Stimulated activated CD4-positive, alpha-beta T cell treated with anti-CD3 and anti-CD28 coated beads, Interleukin-2, amount 100 ng/mL, for 48 hours (primary cell): ENCODE measurements around the gene C16orf86.

Source experiments
- DNase-seq, 2 donors: peaks; one replicate each; pipeline ENCODE4 v3.0.0-alpha.2; 2020

Gene C16orf86, protein sequence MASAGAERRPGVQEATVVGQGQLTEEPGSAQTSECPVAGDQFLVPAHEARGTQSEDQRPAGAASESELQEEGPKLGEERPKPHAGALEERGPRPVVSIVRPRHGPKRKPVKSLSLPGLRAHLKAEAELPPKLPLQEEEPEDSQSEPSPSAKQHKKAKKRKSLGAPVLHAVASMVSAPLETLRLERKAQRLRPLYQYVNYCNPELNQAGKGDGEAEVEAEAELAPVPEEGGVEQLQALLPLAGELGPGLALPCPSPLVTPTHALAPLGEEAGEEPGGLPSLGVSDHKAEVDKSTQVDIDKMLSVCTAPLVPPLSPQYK

DNA sequence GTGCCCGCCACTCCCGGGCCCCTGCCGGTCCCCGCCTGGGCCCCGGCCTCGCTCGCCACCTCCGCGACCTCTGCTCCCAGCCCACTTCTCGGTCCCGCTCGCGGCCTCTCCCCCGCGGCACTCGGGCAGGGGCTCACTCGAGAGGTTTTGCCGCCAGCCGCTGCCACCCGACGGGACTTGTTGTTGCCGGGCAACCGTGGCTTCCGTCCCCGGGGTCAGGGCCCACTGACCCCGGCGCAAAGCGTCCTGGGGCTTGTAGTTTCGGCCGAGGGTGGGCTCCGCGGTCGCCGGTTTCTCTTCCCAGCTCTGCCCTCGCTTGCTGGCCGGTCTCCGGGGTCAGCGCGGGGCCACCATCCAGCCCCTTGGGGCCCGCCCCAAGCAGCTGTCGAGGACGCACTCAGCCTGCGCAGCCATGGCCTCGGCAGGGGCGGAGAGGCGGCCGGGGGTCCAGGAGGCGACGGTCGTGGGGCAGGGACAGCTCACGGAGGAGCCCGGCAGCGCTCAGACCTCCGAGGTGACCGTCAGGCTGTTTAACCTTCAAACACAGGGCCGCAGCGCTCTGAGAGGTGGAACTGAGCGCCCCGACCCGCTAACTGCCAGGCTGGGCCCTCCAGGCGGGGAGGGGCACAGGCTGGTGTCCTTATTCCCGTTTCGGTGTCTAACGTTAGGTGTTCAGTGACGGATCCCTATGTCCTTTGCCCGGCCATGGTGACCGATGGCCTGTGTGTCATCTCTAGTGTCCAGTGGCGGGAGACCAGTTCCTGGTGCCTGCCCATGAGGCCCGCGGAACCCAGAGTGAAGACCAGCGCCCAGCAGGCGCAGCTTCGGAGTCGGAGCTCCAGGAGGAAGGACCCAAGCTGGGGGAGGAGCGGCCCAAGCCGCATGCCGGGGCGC, at the start of gene C16orf86, which contains the start of gene ENKD1:
Gene C16orf86, plus strand, starts transcription at position 256 of the 894 bp plus-strand sequence. Its CDS starts 157 bp downstream, at position 413.
Gene ENKD1, minus strand, starts transcription at position 192 of the 894 bp plus-strand sequence. CDS start 308 bp downstream, outside the sequence.
- peak; percentile 71 to 74 for DNase-seq

DNA sequence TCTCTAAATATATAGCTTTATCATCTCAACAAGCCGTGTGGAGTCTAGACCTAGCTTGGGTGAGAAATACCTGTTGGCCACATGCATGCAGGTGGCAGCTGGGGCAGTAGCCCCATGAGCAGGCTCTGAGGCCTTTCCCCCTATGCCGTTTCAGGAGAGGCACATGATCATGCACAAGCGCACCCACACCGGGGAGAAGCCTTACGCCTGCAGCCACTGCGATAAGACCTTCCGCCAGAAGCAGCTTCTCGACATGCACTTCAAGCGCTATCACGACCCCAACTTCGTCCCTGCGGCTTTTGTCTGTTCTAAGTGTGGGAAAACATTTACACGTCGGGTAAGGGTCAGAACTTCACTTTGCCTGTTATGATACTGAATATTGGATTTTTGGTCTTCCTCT, 38.4 kb upstream of the C16orf86 start:
- no peak for DNase-seq

DNA sequence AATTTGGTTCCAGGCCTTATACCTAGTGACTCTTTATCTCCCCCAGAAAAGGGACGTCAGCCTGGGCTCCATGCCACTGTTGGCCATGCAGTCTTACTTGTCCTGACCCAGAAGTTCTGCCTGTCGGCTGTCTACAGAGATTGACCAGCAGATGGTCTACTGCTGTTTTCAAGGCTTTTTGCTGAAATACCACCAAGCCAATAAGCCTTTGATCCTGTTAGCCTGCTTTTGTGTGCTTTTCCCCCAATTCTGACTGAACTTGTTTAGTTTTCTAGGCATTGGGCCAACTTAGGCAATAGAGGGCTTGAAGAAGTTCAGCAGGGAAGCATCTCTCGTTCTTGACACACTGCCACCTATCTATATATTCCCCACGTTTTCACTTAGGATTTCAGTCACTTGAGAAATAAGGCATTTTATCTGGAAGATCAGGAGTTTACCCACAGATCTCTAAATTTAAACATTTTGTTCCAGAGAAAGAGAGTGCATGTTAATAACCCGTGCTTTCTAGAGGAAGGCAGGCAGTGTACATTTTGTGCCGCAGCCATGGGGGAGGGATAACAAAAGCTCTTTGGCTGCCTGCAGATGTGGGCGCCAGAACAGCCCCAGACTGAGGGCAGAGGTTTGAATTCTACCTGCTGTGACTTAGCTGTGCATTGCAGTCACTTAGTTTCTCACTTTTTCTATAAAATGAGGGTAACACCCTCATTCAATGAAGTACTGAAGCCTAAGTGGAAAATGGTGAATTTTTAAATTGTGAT, 34.0 kb upstream of the C16orf86 start:
- DNase-seq = no peak

DNA sequence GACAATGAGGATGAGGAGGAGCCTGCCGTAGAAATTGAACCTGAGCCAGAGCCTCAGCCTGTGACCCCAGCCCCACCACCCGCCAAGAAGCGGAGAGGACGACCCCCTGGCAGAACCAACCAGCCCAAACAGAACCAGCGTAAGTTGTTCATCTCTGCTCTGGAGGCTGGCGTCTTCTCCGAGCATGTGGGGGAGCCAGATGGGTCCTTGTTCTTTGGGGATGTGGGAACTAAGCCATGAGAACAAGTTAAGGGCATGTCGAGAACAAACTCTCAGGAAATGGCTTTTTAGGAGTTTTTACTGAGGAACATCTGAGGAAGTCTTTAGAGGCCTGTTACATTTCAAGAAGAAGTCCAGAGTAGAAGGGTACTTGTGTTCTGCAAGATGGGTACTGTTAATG, 29.9 kb upstream of the C16orf86 start:
- no peak for DNase-seq

DNA sequence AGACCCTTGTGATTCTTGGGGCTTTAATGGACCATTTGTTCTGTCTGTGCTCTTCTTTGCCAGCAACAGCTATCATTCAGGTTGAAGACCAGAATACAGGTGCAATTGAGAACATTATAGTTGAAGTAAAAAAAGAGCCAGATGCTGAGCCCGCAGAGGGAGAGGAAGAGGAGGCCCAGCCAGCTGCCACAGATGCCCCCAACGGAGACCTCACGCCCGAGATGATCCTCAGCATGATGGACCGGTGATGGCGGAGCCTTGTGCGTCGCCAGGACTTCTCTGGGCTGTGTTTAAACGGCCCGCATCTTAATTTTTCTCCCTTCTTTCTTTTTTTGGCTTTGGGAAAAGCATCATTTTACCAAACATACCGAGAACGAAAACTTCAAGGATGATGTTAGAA, 29.0 kb upstream of the C16orf86 start:
- no peak for DNase-seq

DNA sequence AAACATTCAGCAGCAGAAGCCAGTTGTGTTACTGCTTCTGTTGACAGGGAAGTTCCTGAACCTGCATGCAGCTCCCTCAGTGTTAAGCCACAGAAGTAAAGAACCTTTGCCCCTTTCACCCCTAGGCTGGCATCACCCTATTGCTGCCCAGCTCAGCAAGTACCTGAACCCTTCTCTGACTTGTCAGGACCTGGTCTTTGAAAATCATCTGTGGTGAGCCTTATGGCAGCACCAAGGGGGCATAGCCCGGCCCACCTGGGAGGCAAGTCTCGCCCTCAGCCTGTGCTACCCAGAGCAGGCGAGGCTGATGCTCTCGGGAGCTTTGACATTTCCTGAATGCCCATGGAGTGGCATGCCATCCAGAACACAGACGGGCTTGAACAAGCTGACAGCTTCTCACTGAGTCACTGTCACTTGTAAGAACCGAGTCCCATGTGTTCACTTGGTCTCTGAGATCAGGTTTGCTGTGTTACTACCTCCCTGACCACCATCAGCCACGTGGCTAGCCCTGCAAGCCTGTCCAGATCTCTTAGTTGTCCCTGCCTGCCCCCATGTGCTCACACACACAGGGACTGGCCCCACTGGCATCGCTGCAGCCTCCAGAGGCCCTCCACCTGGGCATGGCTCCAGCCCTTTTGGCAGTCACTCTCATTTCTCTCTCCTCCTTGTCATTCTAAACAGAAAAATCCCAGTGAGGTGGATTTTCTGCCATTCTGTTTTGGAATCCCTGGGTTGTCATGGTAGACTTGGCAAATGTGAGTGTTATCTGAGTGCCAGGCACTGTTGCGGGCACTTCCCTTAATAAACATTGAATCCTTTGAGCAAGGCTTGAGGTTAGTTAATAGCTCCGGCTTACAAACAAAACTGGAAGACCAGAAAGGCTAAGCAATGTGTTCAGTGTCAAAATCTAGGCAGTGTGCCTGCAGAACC, 24.6 kb upstream of the C16orf86 start:
- DNase-seq = no peak

DNA sequence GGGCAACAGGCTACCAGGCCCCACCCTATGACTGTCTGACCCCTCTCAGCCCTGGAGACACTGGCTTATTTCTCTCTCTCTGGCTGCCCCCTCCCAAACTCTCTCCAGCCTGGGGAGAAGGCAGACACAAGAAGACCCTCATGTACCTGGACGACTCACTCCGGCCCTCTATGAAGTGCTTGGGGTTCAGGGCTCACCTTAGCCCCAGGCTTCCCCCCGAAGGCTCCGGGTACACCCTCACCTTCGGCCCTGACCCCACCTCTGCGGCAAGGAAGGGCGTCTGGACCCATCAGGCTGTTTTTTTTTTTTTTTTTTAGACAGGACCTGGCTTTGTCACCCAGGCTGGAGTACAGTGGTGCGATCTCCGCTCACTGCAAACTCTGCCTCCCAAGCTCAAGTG, 22.6 kb upstream of the C16orf86 start:
- no peak for DNase-seq

DNA sequence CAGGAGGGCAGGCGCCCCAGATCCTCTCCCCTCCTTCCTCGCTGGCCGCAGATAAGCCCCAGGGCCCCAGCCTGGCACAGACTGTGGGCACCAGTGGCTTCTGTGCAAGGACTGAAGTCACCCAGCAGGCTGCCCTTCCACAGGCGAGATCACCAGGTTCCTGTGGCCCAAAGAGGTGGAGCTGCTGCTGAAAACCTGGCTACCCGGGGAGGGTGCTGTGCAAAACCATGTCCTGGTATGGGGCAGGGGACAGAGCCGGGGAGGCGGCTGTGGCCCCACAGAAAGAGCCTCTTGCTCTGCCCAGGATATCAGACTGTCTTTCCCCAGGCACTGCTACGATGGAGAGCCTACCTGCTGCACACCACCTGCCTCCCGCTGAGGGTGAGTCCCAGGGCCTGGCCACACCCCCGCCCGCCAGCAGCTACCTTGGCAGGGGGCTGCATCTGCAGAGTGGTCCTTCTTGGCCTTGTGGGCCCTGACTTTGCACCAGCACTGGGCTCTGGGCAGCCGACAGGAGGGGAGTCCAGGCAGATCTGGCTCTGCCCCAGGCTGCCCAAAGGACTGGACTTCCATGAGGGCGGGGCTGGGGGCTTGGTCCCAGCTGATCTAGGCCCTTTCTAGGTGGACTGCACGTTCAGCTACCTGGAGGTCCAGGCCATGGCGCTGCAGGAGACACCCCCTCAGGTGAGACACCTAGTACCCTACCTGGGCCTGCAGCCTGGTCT, 21.1 kb upstream of the C16orf86 start:
- no peak for DNase-seq

DNA sequence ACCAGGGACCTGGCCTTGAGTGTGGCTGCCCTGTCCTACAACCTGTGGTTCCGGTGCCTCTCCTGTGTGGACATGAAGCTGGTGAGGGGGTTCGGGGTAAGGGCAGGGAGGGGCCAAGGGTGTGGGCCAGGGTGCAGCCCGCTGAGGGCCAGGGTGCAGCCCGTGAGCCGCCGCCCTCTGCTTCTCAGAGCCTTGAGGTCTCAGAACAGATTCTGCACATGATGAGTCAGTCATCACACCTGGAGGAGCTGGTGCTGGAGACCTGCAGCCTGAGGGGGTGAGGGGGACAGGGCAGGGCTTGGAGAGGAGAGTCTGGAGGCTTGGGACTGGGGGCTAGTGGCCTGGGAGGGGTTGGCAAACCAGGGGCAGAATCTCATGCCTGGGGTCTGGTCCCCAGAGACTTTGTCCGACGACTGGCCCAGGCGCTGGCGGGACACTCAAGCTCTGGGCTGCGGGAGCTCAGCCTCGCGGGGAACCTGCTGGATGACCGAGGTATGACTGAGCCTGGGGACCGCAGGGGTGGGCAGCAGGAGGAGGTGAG, 19.4 kb upstream of the C16orf86 start:
- no peak for DNase-seq

DNA sequence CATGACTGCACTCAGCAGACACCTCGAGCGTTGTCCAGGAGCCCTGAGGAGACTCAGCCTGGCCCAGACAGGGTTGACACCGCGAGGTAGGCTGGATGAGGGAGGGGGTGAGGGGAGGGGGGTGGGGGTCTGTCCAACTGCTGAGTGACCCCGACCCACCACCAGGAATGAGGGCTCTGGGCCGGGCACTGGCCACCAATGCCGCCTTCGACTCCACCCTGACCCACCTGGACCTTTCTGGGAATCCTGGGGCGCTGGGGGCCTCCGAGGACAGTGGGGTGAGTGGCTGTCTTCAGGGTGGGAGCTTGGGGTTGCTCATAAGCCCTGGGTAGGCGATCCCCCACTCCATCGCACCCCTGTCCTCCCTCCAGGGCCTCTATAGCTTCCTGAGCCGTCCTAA, 18.9 kb upstream of the C16orf86 start:
- no peak for DNase-seq

DNA sequence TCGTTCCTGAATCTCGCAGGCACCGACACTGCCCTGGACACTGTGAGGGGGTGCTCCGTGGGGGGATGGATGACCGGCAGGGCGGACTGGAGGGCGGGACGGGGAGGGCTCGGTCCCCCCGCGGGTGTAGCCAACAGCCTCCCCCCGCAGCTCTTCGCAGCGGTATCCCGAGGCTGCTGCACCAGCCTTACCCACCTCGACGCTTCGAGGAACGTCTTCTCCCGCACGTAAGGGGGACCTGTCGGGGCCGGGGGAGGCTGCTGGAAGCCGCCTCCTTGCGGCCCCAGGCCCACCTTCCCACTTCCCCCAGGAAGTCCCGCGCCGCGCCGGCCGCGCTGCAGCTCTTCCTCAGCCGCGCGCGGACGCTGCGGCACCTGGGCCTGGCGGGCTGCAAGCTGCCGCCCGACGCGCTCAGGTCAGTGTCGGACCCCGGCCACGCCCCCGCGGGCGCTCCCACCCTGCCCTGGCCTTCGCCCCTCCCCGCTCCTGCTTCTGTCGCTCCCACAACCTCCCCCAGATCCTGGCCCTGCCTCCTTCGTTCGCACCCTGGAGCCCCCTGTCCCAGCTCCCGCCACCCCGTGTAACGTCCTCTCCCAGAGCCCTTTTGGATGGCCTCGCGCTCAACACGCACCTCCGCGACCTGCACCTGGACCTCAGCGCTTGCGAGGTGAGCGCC, 18.4 kb upstream of the C16orf86 start:
- no peak for DNase-seq

DNA sequence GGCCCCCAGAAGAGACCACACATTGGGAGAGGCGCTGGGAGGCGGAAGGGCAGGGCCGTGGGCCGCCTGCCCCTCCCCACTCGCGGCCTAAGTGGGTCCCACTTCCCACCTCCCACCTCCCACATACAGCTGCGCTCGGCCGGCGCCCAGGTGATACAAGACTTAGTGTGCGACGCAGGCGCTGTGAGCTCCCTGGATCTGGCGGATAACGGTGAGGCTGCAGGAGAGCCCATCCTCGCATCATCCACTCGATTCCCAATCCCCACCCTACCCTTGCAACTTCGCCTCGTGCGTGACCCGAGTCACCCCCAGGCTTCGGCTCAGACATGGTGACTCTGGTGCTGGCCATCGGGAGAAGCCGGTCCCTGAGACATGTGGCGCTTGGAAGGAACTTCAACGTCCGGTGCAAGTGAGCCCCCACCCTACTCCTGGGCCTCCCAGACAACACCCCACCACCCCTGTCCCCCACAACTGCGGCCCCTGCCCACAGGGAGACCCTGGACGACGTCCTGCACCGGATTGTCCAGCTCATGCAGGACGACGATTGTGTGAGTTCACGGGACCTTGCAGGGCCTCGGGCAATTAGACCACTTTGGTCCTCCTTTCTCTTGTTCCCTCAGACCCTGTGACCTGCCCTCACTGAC, 17.7 kb upstream of the C16orf86 start:
- no peak for DNase-seq

DNA sequence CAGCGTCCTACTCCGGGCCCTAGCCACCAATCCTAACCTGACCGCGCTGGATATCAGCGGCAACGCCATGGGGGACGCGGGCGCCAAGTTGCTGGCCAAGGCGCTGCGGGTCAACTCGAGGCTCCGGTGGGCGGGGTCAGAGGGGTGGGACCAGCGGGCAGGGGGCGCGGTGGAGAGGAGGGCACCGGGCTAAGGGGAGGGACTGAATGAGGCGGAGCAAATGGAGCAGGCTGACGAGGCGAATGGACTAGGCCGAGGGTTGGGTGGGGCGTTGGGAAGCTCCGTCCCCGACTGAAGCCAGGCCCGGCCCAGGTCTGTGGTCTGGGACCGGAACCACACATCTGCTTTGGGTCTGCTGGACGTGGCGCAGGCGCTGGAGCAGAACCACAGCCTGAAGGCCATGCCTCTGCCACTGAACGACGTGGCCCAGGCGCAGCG, 17.1 kb upstream of the C16orf86 start:
- DNase-seq = no peak

DNA sequence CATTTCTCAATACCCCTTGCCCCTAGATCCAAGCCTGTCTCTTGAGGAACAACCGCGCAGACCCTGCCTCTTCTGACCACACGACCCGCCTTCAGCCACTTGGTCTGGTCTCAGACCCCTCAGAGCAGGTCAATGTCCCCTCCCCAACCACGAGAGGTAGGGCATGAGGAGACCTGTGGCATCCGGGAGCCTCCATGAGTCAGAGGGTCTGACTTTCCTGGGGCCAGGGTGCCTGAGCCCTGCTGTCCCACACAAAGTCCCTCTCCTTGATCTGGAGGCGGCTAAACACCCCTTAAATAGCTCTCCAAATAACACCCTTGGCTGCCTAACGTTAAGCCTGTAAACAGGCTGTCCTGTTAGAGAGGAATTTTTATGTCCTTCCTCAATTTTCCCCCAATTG, 16.6 kb upstream of the C16orf86 start:
- no peak for DNase-seq

DNA sequence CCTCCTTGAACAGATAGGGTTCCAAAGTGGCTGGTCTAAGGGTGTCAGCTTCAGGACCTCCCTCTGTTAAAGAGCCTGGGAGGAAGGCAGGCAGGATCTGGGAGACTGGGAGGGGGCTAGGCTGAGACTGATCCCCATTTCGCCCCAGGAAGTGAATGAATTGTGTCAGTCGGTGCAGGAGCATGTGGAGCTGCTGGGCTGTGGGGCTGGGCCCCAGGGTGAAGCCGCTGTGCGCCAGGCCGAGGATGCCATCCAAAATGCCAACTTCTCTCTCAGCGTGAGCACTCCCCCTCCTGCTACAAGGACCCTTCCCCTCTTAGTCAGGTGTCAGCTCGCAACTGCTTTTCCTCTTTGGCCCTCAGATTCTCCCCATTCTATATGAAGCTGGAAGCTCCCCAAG, 15.6 kb upstream of the C16orf86 start:
- no peak for DNase-seq

DNA sequence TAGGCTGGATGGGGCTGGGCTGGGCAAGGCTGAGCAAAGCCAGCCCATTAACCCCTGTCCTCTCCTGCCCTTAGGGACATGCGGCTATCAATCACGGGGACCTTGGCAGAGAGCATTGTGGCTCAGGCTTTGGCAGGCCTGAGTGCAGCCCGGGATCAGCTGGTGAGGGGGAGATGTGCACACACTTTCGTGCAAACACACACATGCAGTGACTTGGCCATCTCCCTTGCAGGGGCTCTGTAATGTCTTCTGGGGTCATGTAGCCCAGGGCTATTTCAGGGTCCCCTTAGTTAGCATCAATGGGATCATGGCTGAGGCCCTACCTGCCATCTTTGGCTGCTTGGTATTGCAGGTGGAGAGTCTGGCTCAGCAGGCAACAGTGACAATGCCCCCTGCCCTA, 14.8 kb upstream of the C16orf86 start:
- DNase-seq = no peak

DNA sequence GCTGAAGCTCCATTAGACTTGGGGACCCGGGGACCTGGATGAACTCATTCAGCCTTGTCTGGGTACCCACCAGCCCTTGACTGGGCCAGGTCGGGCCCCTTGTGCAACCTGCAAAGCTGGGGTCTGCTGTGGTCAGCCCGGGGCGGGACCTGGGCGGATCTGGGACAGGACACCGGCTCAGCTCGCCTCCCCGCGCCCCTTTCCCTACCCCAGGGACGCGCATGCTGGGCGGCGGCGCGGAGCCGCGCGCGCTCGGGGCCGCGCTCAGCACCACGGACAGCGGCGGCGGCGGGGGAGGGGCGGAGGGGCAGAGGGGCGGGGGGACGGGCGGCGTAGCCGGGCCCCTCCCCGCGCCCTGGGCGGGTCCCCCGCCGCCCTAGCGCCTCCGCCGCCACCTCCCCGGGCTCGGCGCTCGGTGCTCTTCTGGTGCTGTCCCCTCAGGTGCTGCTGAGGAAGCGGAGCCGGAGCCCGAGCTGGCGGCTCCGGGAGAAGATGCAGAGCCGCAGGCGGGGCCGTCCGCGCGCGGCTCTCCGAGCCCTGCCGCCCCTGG, 14.0 kb upstream of the C16orf86 start:
- DNase-seq = no peak

DNA sequence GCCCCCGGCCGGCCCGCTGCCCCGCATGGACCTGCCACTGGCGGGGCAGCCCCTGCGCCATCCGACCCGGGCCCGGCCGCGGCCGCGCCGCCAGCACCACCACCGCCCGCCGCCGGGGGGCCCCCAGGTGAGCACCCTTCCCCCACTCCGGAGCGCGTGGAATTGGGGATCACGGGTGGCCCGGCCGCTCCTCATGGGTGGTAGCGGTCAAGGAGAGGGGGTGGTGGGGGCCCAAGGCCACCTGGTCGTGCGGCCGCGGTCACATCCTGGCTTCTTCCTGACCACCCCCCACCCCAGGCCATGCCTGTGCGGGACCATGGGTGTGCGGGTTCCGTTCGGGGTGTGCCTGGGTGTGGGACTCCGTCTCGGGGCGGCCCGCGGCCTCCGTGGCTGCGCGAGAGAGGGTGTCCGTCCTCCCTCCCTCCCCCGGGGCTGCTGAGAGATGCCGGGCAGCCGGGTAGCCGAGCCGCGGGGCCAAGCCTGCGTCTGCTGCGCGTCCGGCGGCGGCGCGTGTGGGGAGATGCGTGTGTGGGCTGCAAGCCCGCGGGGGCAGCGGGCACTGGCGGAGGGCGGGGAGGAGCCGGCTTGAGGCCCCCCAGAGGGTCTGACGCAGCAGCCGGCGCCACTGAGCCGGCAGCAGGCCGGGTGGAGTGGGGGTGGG, 13.4 kb upstream of the C16orf86 start:
- no peak for DNase-seq

DNA sequence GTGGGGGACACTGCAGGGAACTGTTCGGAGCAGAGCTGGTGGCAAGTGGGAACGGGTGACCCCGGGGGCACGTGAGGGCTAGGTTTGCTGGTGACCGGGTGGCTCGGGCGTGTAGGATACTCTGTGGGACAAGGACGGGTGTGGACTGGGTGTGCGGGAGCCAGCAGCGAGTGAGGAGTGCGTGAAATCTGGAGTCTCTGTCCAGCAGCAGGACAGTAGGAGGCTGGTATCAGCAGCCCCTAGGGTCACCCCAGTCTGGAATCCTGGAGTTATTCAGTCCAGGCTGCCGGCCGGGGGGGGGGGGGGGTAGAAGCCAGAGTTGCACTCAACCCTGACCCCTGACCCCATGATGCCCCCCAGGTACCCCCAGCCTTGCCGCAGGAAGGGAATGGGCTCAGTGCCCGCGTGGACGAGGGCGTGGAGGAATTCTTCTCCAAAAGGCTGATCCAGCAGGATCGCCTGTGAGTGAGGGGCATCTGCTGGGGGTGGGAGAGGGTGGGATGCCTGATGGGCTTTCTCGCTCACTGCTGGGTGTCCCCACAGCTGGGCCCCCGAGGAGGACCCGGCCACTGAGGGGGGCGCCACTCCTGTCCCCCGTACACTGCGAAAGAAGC, 12.7 kb upstream of the C16orf86 start:
- no peak for DNase-seq
